Measurements from ENCODE around the gene PDE6C. TPM values are rescaled to one million over a fixed set of nuclear protein-coding genes. Genes with fewer than 3 reads are reported as not detected.
A peak's percentile ranks its signal among the peaks of the same experiment; 100 is the strongest.
"Not testable (repeated sequence)": the region's sequence is repeated elsewhere in the genome, so short reads cannot be mapped to it uniquely, and the experiment has no call there.

PDE6C gene
- total RNA-seq, 4 donors from 2014 or later = not detected

DNA sequence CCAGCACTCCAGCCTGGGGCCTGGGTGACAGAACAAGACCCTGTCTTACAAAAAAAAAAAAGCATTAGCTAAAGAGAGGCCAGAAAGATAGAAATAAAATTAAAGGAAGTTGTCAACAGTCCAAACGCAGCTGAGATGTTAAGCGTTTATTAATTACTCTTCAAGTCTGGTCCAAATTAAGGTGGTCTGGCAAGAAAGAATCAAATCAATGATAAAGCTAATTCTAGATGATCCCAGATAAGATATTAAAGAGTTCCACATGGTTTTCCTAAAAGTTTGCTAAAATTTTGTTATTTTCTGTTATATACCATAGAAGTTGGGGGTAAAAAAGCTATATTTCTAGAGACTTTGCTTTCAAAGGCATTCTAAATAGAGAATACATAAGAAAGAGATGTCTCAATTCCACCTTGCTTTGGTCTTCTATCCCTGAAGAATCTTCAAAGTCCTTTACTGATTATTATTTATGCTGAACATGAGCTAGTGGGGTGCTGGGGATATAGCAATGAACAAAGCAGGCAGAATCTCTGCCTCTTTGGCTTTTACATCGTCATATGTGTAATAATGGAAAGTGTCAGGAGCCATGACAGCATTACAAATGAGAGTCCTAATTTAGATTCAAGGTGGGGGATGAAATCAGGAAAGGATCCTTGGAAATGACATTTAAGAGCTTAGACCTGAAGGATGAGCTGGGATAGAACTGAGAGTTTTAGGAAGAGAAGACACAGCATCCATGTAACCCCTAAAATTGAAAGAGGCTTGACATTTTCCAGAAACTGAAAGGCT is 66.7 kb downstream of the PDE6C start:
- H3K27me3 ChIP-seq = no peaks in the 10 kb centered on the region
- no peaks in the 10 kb centered on the region for H3K9me3 ChIP-seq
- H3K4me1 ChIP-seq = no peaks in the 10 kb centered on the region
- TF ChIP-seq CTCF (IDR thresholded peaks at IDR 0.05) = no peak
- TF ChIP-seq POLR2A (IDR thresholded peaks at IDR 0.05) = no peak
- no peak overlapping the region for H3K27ac ChIP-seq
- no peak overlapping the region for H3K4me3 ChIP-seq
- intact Hi-C loops (cut with DNase I; ENCODE audit: low total_unique reads) = no loop called here
- DNase-seq = no peak
- no peaks in the 10 kb centered on the region for H3K36me3 ChIP-seq

DNA sequence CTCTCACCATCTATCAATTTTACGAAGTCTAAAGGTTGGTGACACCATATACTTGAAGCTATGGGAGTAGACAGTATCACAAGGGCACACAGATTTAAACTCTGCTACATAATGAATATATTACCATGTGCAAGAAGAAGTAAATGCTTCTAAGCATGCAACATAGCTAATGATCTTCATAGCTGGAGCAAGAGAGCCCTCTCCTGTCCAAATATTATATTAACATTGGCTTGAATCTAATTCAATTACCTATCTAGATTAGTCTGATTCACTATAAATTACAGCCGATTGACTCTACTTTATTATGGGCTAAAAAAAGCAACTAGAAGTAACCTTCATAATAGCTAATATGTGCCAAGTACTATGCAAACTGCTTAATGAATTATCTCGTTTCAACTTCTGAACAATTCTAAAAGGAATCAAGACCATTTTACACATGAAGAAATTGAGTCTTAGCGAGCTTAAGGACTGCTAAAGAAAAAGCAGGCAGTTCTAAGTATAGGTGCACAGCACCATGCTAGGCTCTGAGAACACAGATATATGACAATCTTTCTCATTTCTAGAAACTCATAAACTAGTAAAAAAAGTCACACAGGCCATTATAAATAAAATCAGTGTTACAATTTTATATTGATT is 68.2 kb downstream of the PDE6C start:
- Histone ChIP-seq H3K4me3 (no peak overlapping the region), H3K4me1 (no peaks in the 10 kb centered on the region), H3K27ac (no peak overlapping the region), H3K36me3 (no peaks in the 10 kb centered on the region), H3K9me3 (no peaks in the 10 kb centered on the region), H3K27me3 (no peaks in the 10 kb centered on the region)
- intact Hi-C loops (cut with DNase I; ENCODE audit: low total_unique reads) = no loop called here
- DNase-seq = no peak
- TF ChIP-seq POLR2A (IDR thresholded peaks at IDR 0.05) = no peak
- TF ChIP-seq CTCF (IDR thresholded peaks at IDR 0.05) = peak in 1 of 4 experiments; percentile 28

GRCh38 chr10:93687737-93688136 is 75.4 kb downstream of the PDE6C start:
- Histone ChIP-seq H3K27me3 (no peaks in the 10 kb centered on the region), H3K9me3 (no peaks in the 10 kb centered on the region), H3K4me3 (no peak overlapping the region), H3K27ac (no peak overlapping the region), H3K4me1 (no peaks in the 10 kb centered on the region), H3K36me3 (no peaks in the 10 kb centered on the region)
- intact Hi-C loops (cut with DNase I; ENCODE audit: low total_unique reads) = no loop called here
- no peak for DNase-seq
- TF ChIP-seq CTCF (IDR thresholded peaks at IDR 0.05) = no peak
- no peak for TF ChIP-seq POLR2A (IDR thresholded peaks at IDR 0.05)

- no peak overlapping the region for H3K4me3 ChIP-seq
- DNase-seq = no peak
- peaks cover 0 to 3% of the 10 kb centered on the region in 2 donors for H3K36me3 ChIP-seq
- no peaks in the 10 kb centered on the region for H3K4me1 ChIP-seq
- no peaks in the 10 kb centered on the region for H3K9me3 ChIP-seq
- TF ChIP-seq POLR2A (IDR thresholded peaks at IDR 0.05) = no peak
- no peak for TF ChIP-seq CTCF (IDR thresholded peaks at IDR 0.05)
- intact Hi-C loops (cut with DNase I; ENCODE audit: low total_unique reads) = no loop called here
- H3K27ac ChIP-seq = no peak overlapping the region
- no peaks in the 10 kb centered on the region for H3K27me3 ChIP-seq
Observed at GRCh38 chr10:93695740-93696139, 83.4 kb downstream of the PDE6C start.

- H3K4me3 ChIP-seq; H3K36me3 ChIP-seq; H3K4me1 ChIP-seq; H3K27ac ChIP-seq; H3K9me3 ChIP-seq; intact Hi-C loops (cut with DNase I; ENCODE audit: low total_unique reads); H3K27me3 ChIP-seq; DNase-seq: not testable (repeated sequence)
Observed at GRCh38 chr10:93696582-93696981, 84.2 kb downstream of the PDE6C start.
